ENCODE measurements around the gene ITM2C.

GRCh38 chr2:230829959-230830358 is 34.8 kb upstream of the ITM2C start:
- TF ChIP-seq CTCF (IDR thresholded peaks at IDR 0.05; ENCODE audit: insufficient read depth, low read length) (no peak), SPI1 (IDR thresholded peaks at IDR 0.05; ENCODE audit: borderline replicate concordance, low read depth) (no peak), GABPA (IDR thresholded peaks at IDR 0.05; ENCODE audit: low read depth) (no peak), POLR2AphosphoS5 (IDR thresholded peaks at IDR 0.05; ENCODE audit: low read depth) (no peak)
- TF ChIP-seq, protein P1, sequence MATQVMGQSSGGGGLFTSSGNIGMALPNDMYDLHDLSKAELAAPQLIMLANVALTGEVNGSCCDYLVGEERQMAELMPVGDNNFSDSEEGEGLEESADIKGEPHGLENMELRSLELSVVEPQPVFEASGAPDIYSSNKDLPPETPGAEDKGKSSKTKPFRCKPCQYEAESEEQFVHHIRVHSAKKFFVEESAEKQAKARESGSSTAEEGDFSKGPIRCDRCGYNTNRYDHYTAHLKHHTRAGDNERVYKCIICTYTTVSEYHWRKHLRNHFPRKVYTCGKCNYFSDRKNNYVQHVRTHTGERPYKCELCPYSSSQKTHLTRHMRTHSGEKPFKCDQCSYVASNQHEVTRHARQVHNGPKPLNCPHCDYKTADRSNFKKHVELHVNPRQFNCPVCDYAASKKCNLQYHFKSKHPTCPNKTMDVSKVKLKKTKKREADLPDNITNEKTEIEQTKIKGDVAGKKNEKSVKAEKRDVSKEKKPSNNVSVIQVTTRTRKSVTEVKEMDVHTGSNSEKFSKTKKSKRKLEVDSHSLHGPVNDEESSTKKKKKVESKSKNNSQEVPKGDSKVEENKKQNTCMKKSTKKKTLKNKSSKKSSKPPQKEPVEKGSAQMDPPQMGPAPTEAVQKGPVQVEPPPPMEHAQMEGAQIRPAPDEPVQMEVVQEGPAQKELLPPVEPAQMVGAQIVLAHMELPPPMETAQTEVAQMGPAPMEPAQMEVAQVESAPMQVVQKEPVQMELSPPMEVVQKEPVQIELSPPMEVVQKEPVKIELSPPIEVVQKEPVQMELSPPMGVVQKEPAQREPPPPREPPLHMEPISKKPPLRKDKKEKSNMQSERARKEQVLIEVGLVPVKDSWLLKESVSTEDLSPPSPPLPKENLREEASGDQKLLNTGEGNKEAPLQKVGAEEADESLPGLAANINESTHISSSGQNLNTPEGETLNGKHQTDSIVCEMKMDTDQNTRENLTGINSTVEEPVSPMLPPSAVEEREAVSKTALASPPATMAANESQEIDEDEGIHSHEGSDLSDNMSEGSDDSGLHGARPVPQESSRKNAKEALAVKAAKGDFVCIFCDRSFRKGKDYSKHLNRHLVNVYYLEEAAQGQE (IDR thresholded peaks at IDR 0.05; ENCODE audit: insufficient replicate concordance, low read depth): no peak
